HG02642 (cell line): ENCODE measurements around the gene ZNF791.
A peak's percentile ranks its signal among the peaks of the same experiment; 100 is the strongest.
"Not testable (repeated sequence)": the region's sequence is repeated elsewhere in the genome, so short reads cannot be mapped to it uniquely, and the experiment has no call there.

Experiments used
- ATAC-seq: cut with Tn5 transposase; IDR thresholded peaks from one replicate; pipeline ENCODE4 v1.9.1; 2021; ENCODE audit warnings: mild to moderate bottlenecking; ENCODE audit not compliant: unreplicated experiment, poor library complexity

Gene ZNF791

GRCh38 chr19:12665671-12666264 is 55.0 kb downstream of the ZNF791 start:
- no peak for ATAC-seq

GRCh38 chr19:12666265-12667048 is 55.7 kb downstream of the ZNF791 start, which contains the start of the genes MAN2B1 and WDR83:
Gene MAN2B1 (minus strand): TSS chr19:12666742. CDS start chr19:12666701, 41 bp downstream.
Gene WDR83 (plus strand): TSS chr19:12666807. CDS start chr19:12669791, 2,984 bp downstream.
- ATAC-seq, result peak; percentile 51

GRCh38 chr19:12667731-12668302 is 57.1 kb downstream of the ZNF791 start:
- no peak for ATAC-seq

- ATAC-seq, result no peak
Observed at GRCh38 chr19:12668346-12668745, 57.6 kb downstream of the ZNF791 start.

- no peak for ATAC-seq
Observed at GRCh38 chr19:12668932-12669269, 58.2 kb downstream of the ZNF791 start.

GRCh38 chr19:12669270-12670158 is 58.8 kb downstream of the ZNF791 start:
- no peak for ATAC-seq

- ATAC-seq, result no peak
Observed at GRCh38 chr19:12670159-12670928, 59.6 kb downstream of the ZNF791 start.

- ATAC-seq, result no peak
Observed at GRCh38 chr19:12672744-12673143, 62.0 kb downstream of the ZNF791 start.

- ATAC-seq, result no peak
Observed at GRCh38 chr19:12675399-12675798, 64.7 kb downstream of the ZNF791 start.

- ATAC-seq, result no peak
Observed at GRCh38 chr19:12675940-12676339, 65.2 kb downstream of the ZNF791 start.

GRCh38 chr19:12676384-12676792 is 65.7 kb downstream of the ZNF791 start:
- ATAC-seq, result no peak

- no peak for ATAC-seq
Observed at GRCh38 chr19:12676928-12677327, 66.2 kb downstream of the ZNF791 start.

GRCh38 chr19:12678039-12678438 is 67.3 kb downstream of the ZNF791 start:
- ATAC-seq, result not testable (repeated sequence)

GRCh38 chr19:12680034-12680433 is 69.3 kb downstream of the ZNF791 start:
- no peak for ATAC-seq

- ATAC-seq, result peak; percentile 77
Observed at GRCh38 chr19:12681074-12681987, 70.6 kb downstream of the ZNF791 start, which contains the start of gene DHPS. Gene DHPS (minus strand): TSS chr19:12681880. CDS start chr19:12681766, 114 bp downstream.
